Measurements from ENCODE around the gene MAN2A2. TPM values are rescaled to one million over a fixed set of nuclear protein-coding genes. Genes with fewer than 3 reads are reported as not detected.

The MAN2A2 gene
- total and polyA plus RNA-seq, 9 of the 15 experiments (the other 6 are each of a cell fraction or from before 2014, with no cell fraction given), result 7.3 to 151 (median 43.4) TPM

DNA sequence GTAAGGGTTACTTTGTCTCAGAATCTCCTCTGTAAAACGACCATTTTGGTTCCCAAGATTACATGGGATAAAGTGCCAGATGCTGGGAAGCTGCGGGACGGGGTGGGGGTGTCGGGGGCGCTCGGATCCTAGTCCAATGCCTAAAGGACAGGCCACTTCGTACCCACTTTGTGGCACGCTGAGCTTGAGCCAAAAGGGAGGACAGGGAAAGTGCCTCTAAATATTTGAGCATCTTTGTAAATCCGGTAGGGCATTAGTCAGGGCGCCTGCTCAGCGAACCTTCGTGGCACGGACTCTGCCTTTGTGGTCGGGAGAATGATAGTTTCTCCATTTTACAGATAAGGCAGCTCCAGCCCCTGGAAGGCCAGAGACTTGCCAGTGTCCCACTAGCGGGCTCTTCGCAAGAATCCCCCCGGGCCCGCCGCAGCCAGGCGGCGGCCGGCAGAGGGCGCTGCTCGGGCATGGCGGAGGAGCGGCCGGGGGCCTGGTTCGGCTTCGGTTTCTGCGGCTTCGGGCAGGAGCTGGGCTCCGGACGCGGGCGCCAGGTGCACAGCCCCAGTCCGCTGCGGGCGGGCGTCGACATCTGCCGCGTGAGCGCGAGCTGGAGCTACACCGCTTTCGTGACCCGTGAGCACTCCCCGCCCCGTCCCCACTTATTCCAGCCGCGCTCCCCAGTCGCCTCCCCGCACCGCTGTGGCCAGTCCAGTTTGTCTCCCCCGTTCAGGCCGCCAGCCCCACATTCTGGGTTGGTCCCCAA, 53.4 kb downstream of the MAN2A2 start (continued):
- peak in 1 of 3 experiments; percentile 32 for TF ChIP-seq YY1 (IDR thresholded peaks at IDR 0.05; ENCODE audit: borderline replicate concordance in 1 of 3, control insufficient read depth in 1 of 3, extremely low read depth in 1 of 3, insufficient read depth in 3 of 3, insufficient read length in 1 of 3, insufficient replicate concordance in 2 of 3, low read depth in 1 of 3, low read length in 2 of 3)
- TF ChIP-seq, protein P1, sequence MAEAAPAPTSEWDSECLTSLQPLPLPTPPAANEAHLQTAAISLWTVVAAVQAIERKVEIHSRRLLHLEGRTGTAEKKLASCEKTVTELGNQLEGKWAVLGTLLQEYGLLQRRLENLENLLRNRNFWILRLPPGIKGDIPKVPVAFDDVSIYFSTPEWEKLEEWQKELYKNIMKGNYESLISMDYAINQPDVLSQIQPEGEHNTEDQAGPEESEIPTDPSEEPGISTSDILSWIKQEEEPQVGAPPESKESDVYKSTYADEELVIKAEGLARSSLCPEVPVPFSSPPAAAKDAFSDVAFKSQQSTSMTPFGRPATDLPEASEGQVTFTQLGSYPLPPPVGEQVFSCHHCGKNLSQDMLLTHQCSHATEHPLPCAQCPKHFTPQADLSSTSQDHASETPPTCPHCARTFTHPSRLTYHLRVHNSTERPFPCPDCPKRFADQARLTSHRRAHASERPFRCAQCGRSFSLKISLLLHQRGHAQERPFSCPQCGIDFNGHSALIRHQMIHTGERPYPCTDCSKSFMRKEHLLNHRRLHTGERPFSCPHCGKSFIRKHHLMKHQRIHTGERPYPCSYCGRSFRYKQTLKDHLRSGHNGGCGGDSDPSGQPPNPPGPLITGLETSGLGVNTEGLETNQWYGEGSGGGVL (CRISPR knock-in tag; IDR thresholded peaks at IDR 0.05), result no peak
- TF ChIP-seq ZNF696 (CRISPR knock-in tag; conservative IDR thresholded peaks at IDR 0.05), result no peak
- peak; percentile 66 for TF ChIP-seq POLR2G (IDR thresholded peaks at IDR 0.05; ENCODE audit: low read depth, low read length)

DNA sequence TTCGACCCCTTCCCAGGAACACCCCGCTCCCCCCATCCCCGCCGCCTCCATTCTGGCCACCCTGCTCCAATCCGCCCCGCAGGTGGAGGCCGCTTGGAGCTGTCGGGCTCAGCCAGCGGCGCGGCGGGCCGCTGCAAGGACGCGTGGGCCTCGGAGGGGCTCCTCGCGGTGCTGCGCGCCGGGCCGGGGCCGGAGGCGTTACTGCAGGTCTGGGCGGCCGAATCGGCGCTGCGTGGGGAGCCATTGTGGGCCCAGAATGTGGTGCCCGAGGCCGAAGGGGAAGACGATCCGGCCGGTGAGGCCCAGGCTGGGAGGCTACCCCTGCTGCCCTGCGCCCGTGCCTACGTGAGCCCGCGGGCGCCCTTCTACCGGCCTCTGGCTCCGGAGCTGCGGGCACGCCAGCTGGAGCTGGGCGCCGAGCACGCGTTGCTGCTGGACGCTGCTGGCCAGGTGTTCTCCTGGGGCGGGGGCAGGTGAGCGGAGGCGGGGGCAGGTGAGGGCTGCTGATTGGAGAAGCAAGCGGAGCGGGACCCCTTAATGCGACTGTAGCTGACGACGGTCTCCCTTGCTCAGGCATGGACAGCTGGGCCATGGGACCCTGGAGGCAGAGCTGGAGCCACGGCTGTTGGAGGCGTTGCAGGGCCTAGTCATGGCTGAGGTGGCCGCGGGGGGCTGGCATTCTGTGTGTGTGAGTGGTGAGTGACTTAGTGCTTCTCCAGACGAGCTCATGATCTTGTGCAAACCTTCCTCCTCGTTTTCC, 54.1 kb downstream of the MAN2A2 start:
- H3K4me1 ChIP-seq (replicated peaks in 1 of 2; ENCODE audit: control insufficient read depth in 2 of 2, insufficient read depth in 2 of 2, low read length in 2 of 2), result peaks cover 8 to 44% of the 10 kb centered on the region in 2 experiments; a peak in 4 of 5 replicates
- CTCF ChIA-PET (ENCODE audit: low intra/inter-chr PET ratio), result no interaction called here
- FAIRE-seq (no peak), DNase-seq (ENCODE audit: extremely low read depth in 1 of 4, low spot score in 3 of 4) (no peak), ATAC-seq (no peak)
- no peaks in the 10 kb centered on the region for H4K20me1 ChIP-seq (replicated peaks; ENCODE audit: control insufficient read depth, insufficient read depth, low read length)
- no peaks in the 10 kb centered on the region for H3K9me3 ChIP-seq (replicated peaks; ENCODE audit: control insufficient read depth, insufficient read depth, low read depth, low read length)
- H3K79me2 ChIP-seq (ENCODE audit: control insufficient read depth, insufficient read depth, low read length), result peaks cover 31% of the 10 kb centered on the region
- H3K27ac ChIP-seq (ENCODE audit: extremely low read depth, low read depth, low read length), result no peak overlapping the region
- no peaks in the 10 kb centered on the region for H3K27me3 ChIP-seq (ENCODE audit: control insufficient read depth in 2 of 2, insufficient read depth in 2 of 2, low read length in 2 of 2)
- no peak overlapping the region for H2AFZ ChIP-seq (ENCODE audit: low read depth, low read length)
- peak overlapping the region in 1 of 2 experiments; percentile 31; a peak in 1 of 4 replicates for H3K9ac ChIP-seq (ENCODE audit: insufficient read depth in 1 of 2, low read depth in 2 of 2, low read length in 2 of 2)
- WGBS (ENCODE audit: insufficient coverage, low coverage, missing lambda C conversion rate), result 94% methylated on average over 38 of the region's 63 CpGs
- no TSS peak for BruUV-seq (replicated peaks)
- H3K36me3 ChIP-seq (ENCODE audit: control insufficient read depth, insufficient read depth, low read length), result peaks cover 62% of the 10 kb centered on the region
- in situ Hi-C loops (cut with MboI), result no loop called here
- H3K4me3 ChIP-seq, result no peak overlapping the region
- no peaks in the 10 kb centered on the region for H3K9me1 ChIP-seq (ENCODE audit: control insufficient read depth, insufficient read depth, low read length)
- H3K4me2 ChIP-seq (ENCODE audit: insufficient read depth, low read length), result no peak overlapping the region
- TF ChIP-seq, protein P2, sequence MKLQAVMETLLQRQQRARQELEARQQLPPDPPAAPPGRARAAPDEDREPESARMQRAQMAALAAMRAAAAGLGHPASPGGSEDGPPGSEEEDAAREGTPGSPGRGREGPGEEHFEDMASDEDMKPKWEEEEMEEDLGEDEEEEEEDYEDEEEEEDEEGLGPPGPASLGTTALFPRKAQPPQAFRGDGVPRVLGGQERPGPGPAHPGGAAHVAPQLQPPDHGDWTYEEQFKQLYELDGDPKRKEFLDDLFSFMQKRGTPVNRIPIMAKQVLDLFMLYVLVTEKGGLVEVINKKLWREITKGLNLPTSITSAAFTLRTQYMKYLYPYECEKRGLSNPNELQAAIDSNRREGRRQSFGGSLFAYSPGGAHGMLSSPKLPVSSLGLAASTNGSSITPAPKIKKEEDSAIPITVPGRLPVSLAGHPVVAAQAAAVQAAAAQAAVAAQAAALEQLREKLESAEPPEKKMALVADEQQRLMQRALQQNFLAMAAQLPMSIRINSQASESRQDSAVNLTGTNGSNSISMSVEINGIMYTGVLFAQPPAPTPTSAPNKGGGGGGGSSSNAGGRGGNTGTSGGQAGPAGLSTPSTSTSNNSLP (IDR thresholded peaks at IDR 0.05; ENCODE audit: borderline replicate concordance, low read depth, low read length), result no peak
- no peak for TF ChIP-seq ATF7 (IDR thresholded peaks at IDR 0.05)
- no peak for TF ChIP-seq JUND (IDR thresholded peaks at IDR 0.05; ENCODE audit: borderline replicate concordance, low read depth, low read length)
- TF ChIP-seq JUND (tag; IDR thresholded peaks at IDR 0.05; ENCODE audit: borderline replicate concordance, low read depth, low read length), result no peak
- 0 out of 2 replicates have a peak, but pooled peaks have one; percentile 36 for TF ChIP-seq HNRNPL (IDR thresholded peaks at IDR 0.05; ENCODE audit: low read depth, low read length)
- TF ChIP-seq CBX3 (IDR thresholded peaks at IDR 0.05; ENCODE audit: borderline replicate concordance in 1 of 2, low read length in 2 of 2), result no peak
- TF ChIP-seq ZNF217 (CRISPR knock-in tag; IDR thresholded peaks at IDR 0.05), result no peak
- POLR2A ChIA-PET, result interaction anchor here (0.6 to 3.6 kb wide), 11 partner anchors 8 to 48 kb away, joined by 3 to 20 read pairs (median 4); partner anchors contain the start of gene HDDC3
- intact Hi-C loops (cut with micrococcal nuclease), result loop anchor here (5.0 kb wide), 1 partner anchor 35 kb away; the partner anchor contains the start of gene PRC1
